HG03460 (cell line): ENCODE measurements around the gene ATXN2.
"Not testable (repeated sequence)": the region's sequence is repeated elsewhere in the genome, so short reads cannot be mapped to it uniquely, and the experiment has no call there.

Experiments used
- ATAC-seq: cut with Tn5 transposase; IDR thresholded peaks from one replicate; pipeline ENCODE4 v1.9.1; 2021; ENCODE audit not compliant: unreplicated experiment

The ATXN2 gene

DNA sequence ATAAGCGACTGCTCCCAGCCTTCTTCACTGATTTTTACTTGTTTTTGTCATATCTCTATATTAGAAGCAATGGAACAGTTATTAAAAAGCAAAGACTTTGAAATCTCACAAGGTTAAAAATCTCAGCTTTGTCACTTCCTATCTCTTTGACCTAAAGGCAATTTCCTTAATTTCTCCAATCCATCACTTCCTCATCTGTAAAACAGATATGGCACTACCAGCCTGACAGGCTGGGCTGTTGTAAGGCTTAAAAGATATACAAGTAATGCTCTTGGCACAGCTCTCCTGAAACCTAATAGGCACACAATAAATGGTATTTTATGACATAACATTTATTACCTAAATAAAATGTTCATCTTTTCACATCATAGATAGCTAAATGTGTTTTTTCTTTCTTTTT, 25.6 kb downstream of the ATXN2 start:
- ATAC-seq: no peak

DNA sequence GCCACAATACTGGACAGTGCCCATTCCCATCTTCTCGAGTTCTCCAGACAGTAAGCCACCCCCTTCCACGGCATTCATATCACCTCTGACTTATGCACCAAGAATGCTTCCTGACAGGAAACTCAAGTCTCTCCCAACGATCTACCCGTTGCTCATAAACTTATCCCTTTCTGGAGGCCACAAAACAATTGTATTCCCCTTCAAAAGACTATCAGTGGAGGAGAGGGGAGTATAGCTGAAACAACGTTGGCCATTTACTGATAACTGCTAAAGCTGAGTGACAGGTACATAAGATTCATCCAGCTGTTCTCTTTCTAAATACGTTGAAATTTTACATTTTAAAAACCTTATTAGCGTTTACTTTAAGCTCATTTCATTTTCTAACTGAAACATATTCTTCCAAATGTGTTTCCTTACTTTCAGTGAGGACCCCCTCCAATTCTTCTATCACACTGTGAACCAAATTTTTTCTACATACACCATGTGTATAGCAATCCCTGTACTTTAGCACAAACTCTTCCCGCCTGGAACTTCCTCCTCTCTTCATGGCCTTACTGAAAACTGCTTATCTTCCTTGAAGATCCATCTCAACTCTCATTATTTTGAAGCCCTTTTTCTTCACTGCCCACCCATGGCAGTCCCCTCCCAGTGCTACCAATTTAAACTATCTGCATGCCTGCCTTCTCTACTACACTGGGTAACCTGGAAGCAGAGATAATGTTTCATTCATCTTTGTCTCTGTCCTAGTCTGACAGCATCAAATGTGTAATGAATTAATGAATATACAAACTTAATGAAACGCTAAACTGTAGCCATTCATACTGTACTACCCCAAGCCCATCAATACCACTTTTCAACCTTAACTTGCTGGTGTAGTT, 28.8 kb downstream of the ATXN2 start:
- no peak for ATAC-seq

DNA sequence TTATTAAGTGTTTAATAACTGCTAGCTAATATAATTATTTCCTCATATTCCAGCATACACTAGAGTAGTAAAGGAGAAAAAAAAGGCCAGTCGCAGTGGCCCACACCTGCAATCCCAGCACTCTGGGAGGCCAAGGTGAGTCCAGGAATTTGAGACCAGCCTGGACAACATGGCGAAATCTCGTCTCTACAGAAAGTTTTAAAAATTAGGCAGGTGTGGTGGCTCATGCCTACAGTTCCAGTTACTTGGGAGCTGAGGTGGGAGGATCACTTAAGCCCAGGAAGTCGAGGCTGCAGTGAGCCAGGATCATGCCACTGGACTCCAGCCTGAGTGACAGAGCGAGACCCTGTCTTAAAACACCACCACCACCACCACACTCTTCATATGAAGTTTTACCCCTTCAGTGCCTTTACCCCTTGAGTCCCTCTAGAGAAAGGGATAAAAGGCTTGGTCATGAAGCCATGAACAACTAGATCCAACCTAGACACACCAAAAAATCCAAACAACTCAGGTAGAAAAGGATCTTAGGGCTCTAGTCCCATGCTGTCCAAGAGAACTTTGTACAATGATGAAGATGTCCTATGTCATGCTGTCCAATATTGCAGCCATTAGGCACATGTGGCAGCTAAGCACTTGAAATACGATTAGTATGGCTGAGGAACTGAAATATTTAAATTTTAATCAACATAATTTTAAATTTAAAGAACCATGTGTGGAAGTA, 29.6 kb downstream of the ATXN2 start:
- no peak for ATAC-seq

DNA sequence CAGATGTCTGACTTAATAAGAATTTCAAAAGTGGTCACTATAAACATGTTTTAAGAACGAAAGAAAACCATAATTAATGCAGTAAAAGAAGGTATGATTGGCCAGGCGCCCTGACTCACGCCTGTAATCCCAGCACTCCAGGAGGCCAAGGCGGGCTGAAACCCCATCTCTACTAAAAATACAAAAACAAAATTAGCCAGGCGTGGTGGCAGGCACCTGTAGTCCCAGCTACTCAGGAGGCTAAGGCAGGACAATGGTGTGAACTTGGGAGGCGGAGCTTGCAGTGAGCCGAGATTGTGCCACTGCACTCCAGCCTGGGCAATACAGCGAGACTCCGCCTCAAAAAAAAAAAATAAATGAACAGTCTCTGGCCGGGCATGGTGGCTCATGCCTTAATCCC, 38.3 kb downstream of the ATXN2 start:
- not testable (repeated sequence) for ATAC-seq

DNA sequence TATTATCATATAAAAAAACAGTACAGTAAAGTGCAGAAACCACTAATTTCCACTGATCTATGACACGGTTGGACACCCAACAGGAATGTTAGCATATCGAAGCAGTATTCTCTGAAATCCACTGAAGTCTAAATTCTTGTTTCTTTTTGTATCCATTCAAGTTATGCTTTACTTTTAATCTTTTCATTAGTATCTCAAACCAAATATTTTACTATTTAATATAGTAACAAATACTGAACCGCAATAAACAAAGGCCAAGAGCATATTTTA, 41.1 kb downstream of the ATXN2 start:
- ATAC-seq: no peak

DNA sequence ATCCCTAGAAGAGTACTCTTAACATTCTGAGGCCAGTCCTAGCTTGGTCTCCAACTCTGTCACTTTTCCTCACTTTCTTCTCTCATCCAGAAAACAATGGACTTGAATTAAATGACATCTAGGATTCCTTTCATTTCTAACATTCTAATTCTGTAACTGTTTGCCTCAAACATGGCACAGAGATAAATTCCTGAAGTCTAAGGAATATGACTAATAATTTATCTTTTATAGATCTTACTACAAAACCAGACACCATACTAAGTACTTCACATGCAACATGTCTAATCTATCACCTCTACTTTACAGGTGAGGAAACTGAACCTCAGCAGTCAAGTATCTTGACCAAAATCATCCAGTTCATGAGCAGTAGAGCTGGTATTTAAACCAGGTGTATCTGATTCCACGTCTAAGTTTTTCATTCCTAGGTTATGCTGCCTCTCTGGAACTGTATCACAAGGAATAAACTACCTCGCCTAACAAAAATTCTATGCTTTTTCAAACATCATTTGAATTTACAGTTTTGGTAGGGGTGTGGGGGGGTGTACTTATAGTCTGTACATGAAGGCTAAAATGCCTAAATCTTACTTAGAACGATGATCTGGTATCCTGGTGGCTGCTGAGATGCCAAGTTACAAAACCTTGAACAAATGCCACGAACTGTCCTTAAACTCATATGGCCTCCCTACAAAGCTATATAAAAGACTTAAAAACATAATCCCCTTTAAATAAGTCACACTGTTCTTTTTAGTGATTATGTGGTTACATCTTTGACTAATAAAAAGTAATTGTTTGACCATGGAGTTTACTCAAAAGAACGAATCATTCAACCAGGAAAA, 41.6 kb downstream of the ATXN2 start:
- no peak for ATAC-seq

DNA sequence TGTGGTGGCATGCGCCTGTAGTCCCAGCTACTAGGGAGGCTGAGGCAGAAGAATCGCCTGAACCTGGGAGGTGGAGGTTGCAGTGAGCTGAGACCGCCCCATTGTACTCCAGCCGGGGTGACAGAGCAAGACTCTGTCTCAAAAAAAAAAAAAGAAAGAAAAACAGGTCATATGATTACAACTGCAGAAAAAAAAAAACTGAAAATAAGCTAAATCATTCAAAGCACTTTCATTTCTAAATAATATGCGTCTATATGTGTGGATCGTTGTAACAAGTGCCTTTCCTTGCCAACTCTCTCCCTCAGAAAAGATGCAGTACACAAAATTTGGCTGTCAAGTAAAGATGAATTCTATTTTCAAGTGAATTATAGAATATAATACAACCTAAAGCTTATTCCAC, 42.4 kb downstream of the ATXN2 start:
- ATAC-seq: no peak

DNA sequence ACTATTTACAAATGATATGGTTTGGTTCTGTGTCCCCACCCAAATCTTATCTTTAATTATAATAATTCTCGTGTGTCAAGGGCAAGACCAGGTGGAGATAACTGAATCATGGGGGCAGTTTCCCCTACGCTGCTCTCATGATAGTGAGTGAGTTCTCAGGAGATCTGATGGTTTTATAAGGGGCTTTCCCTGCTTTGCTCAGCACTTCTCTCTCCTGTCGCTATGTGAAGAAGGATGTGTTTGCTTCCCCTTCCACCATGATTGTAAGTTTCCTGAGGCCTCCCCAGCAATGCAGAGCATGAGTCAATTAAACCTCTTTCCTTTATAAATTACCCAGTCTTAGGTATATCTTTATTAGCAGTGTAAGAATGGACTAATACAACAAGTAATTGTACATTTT, 43.8 kb downstream of the ATXN2 start:
- not testable (repeated sequence) for ATAC-seq

DNA sequence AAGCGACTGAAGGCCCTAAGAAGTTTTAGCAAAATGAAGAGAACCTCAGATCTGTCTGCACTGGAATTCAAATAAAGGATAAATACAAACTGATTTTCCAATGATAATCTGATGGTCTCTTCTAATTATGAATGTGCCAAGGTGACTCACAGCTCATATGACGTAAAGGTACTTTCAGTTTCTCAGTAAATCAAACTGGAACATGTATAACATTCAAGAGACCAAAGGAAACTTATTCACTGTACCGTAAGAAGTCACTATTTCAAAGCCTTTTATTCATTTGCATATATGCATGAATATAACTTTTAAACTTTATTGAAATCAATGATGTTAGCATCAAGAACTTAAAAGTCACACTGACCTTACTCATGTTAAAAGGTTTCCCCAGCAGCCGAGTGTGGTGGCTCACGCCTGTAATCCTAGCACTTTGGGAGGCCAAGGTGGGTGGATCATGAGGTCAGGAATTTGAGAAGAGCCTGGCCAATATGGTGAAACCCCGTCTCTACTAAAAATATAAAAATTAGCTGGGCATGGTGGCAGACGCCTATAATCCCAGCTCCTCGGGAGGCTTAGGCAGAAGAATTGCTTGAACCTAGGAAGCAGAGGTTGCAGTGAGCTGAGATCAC, 52.2 kb downstream of the ATXN2 start:
- no peak for ATAC-seq

DNA sequence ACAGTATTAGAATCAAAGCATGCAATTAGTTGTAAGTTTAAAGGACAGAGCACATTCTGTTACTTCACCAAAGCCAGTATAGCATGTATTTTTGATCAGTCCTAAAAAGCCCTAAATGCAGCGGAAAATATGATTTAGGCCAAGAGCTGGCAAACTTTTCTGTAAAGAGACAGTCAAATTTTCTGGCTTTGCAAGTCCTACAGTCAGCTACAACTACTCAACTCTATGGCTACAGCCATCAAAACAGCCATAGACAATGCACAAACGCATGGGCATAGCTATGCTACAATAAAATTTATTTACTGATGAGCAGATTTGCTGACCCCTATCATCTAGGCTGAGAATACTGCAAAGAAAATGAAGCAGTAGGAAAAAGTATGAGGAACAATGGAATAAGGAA, 52.9 kb downstream of the ATXN2 start:
- no peak for ATAC-seq

DNA sequence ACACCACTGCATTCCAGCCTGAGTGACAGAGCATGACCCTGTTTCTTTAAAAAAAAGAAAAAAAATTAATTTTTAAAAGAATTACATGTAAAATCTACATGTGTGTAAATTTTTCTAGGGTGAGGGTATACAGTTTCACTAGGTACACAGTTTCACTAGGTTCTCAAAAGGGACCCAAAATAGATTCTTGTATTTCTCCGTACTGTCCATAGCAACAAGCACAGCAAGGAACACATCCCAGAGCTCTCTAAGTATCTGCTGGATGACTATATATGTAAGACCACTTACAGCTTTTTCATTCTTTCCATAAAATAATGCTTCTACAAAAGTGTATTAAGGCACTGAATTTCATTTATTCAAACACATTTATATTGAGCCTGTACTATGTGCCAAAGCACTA, 55.1 kb downstream of the ATXN2 start:
- ATAC-seq: no peak

DNA sequence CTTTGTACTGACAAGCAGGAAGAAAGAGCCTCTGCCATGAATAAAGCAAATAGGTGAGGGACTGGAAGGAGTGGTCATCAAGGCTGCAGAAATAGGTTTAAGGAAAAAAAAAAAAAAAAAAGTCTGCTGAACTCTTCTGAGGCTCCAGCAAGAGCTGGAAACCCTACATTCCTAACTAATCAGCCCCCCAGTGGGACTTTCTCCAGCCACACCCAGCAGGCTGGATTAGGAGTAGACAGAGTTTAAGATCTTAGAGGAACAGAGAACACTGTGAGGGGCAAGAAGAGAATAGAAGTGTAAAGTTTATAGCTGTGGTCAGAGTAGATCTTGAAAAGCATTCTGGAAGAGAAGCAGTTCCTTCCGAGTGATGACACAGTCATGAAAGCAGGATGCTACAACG, 66.4 kb downstream of the ATXN2 start:
- no peak for ATAC-seq

DNA sequence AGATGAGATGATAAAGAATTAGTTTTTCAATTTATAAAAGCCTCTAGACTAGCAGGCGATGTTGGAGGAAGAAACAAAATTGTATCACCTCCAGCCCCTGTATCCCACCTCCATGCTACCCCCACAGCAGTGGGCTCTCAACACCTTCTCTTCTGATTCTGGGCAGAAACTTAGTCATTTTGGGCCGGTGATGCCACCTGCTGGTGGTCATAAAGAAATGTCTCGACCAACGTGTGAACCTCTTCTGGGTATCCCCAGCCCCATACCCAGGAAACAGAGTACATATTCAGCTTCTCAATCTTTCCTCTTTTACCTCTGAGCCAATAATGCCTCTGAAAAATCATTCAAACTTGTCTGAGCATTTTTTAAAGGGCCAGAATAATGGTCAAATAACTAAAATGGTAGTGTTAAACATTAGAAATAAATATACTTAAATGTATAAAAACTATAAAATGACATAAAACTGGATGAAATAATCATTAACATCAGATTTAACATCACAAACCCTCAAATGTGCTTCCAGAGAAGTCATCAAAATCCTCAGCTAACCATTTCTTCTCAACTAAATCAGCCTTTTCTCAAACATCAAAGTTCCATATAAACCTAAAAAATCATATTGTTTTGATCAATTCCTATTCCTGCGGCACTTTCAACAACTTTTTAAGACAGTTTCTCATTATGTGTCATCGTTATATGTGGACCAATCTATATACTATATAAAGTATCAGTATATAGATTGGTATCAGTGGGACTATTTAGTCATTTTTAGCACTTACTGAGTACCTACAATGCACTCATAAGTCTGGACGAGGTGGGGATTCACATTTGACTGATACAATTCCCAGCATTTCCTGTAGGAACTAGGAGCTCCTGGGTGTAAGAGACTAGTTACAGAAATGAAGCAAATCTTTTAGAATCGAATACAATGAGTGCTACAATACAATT, 69.4 kb downstream of the ATXN2 start:
- no peak for ATAC-seq

DNA sequence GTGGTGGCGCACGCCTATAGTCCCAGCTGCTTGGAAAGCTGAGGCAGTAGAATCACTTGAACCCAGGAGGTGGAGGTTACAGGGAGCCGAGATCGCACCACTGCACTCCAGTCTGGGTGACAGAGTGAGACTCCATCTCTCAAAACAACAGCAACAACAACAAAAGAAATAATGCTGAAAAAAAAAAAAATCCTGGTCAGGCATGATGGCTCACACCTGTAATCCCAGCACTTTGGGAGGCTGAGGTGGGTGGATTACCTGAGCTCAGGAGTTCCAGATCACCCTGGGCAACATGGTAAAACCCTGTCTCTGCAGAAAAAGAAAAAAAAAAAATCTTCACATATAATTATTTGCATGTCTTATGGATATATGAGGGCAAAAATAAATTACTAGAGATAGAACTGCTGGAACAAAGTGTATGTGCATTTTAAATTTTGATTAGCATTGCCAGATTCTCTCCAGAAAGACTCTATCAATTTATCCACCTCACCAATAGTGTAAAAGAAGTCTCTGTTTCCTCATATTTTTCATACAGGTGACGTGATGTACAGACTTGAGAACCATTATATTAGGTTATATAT, 75.4 kb downstream of the ATXN2 start:
- ATAC-seq: no peak

DNA sequence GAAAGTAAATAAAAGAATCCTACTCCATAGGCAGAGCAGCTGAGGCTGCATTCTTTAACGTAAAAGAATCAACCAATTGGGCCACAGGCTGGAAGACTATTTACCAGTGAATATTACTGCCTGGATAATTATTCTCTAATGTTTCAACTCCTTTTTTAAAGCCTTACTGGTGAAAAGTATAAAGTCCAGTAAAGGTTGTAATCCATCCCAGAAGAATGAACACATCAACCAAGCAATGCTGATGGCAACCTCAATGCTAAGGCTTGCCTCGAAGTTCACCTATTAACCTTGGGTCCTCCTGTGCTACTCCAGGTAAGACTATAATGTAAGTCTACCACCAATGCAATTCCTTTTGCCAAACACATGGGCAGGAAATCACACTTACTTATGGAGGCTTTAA, 77.3 kb downstream of the ATXN2 start:
- no peak for ATAC-seq

DNA sequence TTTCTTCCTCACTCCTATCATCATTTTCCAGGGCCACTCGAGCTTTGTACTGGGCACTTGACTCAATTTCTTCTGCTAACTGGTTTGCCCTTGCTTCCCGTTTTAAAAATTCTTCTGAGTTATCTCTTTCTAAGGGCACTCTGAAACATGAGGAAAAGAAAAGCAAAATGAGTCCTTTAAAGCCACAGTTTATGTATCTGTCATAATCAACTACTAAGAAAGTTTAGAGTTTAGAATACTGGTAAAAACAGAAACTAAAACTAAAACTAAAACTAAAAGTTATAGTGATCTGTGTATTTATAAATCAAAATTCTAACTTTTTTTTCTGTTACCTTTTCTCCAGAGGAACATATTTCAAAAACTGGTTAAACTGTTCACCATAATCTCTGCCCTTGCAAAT, 79.2 kb downstream of the ATXN2 start:
- ATAC-seq: no peak

DNA sequence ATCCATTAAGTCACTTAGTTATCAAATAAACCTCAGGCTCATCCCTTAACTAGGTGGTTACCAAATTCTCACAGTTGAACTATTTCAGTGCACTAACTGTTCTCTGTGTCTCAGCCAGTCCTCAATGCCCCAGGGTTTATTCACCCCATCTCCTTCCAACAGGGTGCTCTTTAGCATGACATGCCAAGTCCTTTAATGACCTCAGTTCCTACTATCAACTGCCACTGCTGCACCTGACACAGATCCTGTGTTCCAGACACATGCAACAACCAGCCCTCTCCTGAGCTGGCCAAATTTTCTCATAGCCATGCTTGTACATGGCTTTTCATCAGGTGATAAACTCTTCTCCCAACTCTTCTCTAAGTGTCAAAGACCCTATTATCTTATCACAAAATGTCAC, 80.0 kb downstream of the ATXN2 start:
- ATAC-seq: no peak

DNA sequence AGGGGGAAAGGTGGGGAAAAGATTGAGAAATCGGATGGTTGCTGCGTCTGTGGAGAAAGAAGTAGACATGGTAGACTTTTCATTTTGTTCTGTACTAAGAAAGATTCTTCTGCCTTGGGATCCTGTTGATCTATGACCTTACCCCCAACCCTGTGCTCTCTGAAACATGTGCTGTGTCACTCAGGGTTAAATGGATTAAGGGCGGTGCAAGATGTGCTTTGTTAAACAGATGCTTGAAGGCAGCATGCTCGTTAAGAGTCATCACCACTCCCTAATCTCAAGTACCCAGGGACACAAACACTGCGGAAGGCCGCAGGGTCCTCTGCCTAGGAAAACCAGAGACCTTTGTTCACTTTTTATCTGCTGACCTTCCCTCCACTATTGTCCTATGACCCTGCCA, 91.4 kb downstream of the ATXN2 start:
- not testable (repeated sequence) for ATAC-seq

DNA sequence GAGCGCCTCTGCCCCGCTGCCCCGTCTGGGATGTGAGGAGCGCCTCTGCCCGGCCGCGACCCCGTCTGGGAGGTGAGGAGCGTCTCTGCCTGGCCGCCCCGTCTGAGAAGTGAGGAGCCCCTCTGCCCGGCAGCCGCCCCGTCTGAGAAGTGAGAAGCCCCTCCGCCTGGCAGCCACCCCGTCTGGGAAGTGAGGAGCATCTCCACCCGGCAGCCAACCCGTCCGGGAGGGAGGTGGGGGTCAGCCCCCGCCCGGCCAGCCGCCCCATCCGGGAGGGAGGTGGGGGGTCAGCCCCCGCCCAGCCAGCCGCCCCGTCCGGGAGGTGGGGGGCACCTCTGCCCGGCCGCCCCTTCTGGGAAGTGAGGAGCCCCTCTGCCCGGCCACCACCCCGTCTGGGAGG, 91.9 kb downstream of the ATXN2 start:
- ATAC-seq: not testable (repeated sequence)

DNA sequence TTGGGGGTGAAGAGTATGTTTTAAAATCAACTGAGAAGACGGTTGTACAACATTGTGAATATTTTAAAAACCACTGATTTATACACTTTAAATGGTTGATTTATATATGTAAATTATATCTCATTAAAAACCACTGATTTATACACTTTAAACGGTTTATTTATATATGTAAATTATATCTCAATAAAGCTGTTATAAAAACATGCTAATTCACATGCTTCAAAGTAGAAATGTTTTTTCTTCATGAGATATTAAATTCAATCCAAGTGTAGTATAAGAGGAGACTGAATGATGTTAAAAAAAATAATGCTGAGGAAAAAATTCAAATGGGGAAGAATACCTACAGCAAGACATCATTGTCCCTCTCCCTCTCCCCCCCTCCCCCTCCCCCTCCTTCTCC, 92.9 kb downstream of the ATXN2 start:
- ATAC-seq: no peak
